Measurements from ENCODE around the gene PACRG.
A peak's percentile ranks its signal among the peaks of the same experiment; 100 is the strongest.

PACRG gene

DNA sequence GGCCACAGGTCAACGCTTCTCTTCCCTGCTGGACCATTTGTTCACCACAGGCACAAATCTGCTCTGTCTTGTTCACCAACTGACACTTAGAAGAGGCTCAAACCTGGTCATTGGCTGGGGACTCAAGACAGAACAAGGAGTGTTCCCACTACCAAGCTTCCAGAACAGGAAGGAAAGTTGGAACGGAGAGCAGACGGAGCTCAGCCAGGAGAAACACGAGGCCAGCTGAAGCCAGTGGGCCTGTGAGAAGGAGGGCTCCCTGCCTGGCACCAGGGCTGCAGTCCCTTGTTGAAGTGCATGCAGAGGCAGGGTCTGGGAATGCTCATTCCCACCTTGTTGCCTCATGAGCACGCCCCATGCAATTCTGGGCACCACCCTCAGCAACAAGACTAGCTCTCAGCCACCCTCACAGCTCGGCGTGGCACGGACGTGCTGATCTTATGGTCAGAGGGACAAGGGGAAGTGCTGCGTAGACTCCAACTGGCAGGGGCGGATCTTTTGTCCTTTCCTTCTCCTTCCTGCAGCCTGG lies 450.2 kb downstream of the PACRG start:
- no peak for DNase-seq (ENCODE audit: low spot score)

DNA sequence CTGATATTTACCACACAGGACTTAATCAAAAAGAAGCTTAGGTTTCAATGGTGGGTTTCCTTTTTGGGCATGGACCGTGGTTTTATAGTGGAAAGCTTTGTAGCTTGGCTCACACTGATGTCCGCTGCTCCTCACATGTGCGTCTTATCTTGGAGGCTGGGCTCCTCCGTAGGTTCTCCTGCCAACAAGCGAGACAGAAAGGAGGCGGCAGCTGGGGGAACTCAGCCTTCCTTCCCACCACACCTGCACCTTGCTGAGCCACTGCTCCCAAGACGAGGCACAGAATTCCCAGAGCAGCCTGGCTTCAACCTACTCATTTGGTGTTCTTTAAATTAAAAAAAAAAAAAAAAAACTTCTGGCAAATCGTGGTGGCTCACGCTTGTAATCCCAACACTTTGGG lies 451.3 kb downstream of the PACRG start:
- no peak for DNase-seq (ENCODE audit: low spot score)

- DNase-seq (ENCODE audit: low spot score), result no peak
These were observed 451.9 kb downstream of the PACRG start for GRCh38 chr6:163179721-163180120.

DNA sequence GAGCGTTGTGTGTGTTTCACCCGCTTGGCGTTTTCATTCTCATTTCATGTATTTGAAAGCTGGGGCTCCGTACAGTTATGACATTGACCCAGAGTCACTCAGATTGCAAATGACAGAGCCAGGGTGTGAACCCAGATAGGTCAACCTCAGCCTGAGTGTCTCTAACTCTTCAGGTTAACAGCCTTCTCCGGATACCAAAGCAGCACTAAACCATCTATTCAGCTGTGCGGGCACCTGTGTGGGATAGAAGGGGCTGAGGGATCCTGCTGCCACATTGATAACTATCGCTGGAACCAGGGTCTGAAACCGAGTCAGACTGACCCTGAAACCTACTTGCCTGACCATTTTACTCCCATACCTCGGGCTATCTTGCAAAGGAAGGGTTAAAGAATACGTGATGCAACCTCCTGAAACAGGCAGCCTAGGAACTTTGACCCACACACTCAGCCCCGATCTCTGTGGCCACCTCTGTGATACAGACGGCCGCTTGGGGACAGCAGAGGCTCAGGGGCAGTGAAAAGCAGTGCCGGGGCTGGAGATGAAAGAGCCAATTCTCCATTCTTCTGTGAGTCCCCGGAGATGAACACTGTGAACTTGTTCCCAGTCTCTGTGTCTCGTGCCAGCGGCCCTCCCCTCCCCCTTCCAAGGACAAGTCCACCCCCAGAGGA lies 453.2 kb downstream of the PACRG start:
- DNase-seq (ENCODE audit: low spot score), result peak; percentile 34

DNA sequence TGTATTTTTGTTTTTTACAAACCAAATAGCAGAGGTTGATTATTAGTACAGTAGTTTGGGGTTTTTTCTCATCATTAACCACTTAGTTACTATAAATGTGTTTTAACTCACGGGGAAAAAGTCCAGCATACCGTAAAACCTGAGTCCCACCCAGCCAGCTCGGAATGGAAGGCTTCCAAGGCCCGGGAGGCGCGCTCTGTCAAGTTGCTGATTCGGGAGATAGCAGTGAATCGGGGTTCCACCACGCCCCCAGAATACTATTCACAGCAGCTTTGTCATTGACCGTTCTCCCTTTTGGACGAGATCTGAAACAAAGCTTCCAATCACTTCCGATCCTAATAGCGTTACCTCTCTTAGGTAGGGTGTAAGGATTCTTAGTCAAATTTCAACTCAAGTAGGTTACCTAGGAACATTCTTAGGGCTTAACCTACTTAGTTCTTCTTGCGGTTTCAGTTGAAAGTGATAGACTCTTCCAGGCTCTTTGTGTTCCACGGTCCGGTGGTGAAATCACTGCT lies 453.9 kb downstream of the PACRG start:
- DNase-seq (ENCODE audit: low spot score), result no peak

DNA sequence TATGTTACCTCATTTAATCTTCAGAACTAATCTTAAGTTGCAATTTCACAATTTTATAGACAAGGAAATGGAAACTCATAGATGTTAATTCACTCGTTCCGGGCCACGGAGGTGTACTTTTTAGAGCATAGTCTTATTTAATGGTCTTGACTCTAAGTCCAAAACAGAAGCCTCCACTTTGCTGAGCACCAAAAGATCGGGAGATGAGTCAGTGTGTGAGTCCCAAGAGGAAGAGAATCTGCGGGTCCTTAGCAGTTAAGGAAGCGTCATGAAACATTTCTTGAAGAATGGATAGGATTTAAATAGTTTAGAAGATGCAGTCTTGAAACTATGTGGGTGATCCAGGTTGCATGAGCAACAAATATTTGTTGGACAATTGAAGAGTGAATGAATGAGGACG lies 454.9 kb downstream of the PACRG start:
- DNase-seq (ENCODE audit: low spot score), result no peak

GRCh38 chr6:163183806-163184205 lies 456.0 kb downstream of the PACRG start:
- DNase-seq (ENCODE audit: low spot score), result peak; percentile 45

DNA sequence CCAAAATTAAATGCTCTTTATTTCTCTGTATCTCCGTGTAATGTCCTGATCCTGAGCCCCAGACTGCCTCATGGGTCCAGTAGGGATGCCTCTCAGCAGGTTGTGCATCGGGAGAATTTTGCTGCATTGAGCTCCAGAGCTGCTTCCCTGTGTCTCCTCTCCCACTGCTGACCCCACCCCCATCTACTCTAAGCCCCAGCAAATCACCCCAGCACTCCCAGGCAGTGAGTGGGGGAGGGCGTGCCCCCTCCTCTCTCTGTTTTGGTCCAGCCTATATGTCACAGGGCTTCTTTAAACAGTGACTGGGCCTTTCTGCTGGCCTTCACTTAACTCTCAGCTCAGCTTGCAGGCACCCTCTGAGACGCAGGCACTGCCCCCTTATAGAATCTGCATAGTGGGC lies 458.0 kb downstream of the PACRG start:
- DNase-seq (ENCODE audit: low spot score), result no peak

DNA sequence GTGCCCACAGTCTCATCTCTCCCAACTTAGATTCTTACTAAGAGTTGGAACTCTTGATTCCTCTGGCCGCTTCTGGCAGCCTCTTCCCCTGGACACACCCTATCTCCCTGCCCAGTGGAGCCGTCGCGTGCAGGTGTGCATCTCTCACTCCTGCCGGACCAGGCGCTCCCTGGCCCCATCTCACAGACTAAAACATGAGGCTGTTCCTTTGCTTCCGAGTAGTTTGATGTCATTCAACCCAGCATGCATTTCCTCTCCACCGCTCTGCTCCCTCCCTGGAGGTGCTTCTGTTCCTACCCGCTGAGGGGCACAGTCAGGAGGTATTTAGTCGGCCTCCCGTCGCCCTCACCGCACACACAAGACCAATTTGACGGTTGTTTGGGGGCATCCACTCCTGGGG lies 458.8 kb downstream of the PACRG start:
- DNase-seq (ENCODE audit: low spot score), result no peak

DNA sequence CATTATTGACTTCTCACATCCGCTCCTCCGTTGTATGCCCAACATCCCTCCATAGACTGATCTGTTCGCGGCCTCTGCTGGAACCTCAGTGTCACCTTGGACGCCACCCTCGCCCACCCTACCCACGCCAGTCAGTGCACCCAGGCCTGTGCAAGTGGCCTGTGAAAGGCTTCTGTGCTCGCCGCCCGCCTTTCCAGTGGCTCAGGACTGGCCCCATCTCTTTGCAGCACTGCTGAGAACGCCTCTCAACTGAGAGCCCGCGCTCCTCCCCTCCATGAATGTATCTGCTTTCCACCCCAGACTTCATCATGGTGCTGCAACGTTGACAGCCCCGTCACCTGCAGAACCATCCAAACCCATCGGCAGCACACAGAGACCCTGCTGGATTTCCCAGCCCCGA lies 459.4 kb downstream of the PACRG start:
- DNase-seq (ENCODE audit: low spot score), result no peak

GRCh38 chr6:163187606-163188005 lies 459.8 kb downstream of the PACRG start:
- DNase-seq (ENCODE audit: low spot score), result no peak

- no peak for DNase-seq (ENCODE audit: low spot score)
These were observed 461.0 kb downstream of the PACRG start for GRCh38 chr6:163188746-163189145.

DNA sequence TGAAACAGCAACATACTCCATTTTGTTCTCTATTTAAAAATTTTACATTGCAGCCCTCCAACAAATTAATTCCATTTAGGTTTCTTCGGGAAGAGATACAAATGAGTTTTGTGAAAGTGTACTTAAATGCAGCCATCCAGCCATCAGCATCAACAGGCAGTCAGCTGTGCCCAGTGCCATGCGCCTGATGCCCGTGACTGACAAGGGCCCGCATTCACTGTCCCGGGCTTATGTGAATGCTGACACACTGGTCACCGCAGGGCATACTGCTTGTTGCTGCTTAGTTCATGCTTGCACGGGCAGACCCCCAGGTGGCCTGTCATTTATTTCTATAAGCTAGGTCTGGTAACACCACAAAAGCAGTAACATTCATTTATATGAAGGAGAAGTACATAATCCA lies 461.8 kb downstream of the PACRG start:
- no peak for DNase-seq (ENCODE audit: low spot score)

GRCh38 chr6:163190786-163191185 lies 463.0 kb downstream of the PACRG start:
- DNase-seq (ENCODE audit: low spot score), result no peak

DNA sequence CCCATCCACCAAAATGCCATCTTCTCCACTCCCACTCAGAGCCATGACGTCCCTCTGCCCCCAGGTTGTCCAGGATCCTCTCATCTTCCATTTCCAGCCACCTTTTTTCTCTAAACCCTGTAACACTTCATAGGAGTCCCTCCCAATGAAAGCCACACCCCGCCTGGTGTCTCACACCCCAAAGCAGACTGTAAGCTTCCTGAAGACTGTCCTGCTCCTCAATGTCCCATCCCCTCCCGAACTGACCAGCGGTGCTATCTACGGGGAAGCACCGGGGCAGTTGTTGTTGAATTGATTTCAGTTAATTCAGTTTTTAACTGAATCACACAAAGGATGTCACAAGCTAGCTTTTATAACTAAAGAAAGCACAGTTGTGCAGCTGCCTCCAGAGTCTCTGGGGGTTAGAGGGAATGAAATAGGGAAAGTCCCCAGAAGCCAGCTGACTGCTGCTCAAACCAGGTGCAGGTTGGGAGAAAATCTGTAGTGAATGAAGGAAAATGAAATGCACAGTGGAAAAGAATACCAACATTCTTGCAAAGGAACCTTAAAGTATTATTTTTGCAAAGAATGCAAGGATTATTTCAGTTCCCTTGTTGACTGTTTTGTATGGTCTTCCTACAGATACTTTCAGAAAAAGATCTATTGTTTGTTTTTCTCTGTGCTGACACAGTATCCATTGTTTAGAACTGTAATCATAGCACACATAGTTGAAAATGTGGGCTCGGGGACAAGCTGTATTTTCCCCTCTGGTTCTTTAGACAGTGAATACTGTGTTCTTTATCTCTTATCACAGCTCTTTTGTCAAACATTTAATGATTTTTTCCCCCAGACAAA lies 464.1 kb downstream of the PACRG start:
- no peak for DNase-seq (ENCODE audit: low spot score)

DNA sequence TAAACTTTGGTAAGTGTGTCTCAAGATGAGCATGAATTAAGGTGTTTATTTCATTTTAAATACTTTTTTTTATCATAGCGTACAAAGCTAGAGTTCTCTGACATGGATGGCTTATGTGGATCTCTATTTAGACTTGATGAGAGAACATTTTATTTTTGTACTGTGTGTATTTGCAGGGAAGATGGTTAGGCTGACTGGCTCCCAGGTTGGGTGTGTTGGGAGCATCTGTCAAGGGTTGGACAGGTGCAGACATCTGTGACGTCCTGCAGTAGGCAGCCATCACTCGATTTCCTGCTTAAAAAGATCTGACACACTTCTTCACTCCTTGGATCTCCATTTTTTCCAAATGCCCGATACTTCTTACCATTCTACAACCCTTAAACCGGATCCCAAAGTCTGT lies 464.8 kb downstream of the PACRG start:
- DNase-seq (ENCODE audit: low spot score), result no peak

DNA sequence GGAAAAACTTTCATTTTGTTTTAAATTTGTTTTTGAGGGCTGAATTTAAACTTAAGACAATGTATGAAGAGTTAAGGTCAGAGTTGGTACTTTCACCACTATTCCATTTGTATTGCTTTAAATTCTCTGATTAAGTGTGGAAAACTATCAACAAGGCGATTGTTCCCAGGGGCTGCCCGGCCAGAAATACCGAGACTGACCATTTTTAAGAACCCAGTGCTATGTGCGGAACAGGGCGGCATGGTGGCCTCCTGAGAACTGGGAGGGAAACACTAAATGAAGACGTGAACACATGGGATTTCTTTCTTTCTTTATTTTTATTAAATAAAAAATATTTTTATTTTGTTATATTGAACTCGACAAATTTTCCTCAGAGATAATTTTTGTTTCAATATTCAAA lies 465.6 kb downstream of the PACRG start:
- no peak for DNase-seq (ENCODE audit: low spot score)

DNA sequence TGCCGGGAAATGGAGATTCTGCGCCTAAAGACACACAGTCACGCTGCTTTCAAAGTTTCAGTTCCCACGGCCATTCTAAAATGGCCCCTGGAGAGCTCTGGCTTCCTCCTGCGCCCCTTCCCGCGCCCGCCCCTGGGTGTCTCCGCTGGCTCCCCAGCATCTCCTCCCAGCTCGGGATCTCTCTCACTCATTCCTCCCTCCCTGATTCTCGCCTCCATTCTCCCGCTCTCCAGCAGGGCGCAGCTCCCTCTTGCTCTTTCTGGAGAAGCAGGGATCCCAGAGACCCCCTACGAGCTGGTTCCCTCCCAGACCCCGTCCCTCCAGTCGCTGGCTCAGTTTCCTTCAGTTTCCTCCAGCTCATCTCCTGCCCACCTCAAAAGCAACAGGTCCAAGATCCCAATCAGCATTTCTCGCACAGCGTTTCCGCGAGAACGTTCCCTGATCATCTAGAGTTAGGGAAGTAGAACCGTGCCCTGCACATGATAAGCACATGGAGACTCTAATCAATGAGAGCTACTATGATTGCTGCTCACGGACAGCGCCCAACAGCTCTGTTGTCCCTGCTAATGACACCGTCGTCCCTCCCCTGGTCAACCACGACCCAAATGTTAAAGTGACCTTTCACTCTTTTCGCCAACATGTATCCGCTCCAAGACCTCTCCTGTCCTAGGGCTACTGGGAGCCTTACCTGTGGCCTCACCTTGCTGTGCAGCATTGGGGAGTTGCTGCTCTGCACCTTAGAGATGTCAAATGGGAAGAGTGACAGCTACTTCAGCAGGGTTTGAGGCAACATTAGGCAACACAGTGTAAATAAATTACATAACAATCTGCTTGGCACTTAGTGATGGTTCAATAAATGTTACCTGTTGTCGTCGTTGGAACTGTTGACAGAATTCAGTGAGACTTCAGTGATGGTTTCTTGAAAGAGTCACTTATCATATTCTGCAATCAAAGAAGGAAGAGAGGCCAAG lies 468.2 kb downstream of the PACRG start:
- no peak for DNase-seq (ENCODE audit: low spot score)

GRCh38 chr6:163197839-163198238 lies 470.1 kb downstream of the PACRG start:
- DNase-seq (ENCODE audit: low spot score), result no peak

GRCh38 chr6:163198396-163198795 lies 470.6 kb downstream of the PACRG start:
- DNase-seq (ENCODE audit: low spot score), result no peak

- no peak for DNase-seq (ENCODE audit: low spot score)
These were observed 471.6 kb downstream of the PACRG start for GRCh38 chr6:163199371-163199770.

DNA sequence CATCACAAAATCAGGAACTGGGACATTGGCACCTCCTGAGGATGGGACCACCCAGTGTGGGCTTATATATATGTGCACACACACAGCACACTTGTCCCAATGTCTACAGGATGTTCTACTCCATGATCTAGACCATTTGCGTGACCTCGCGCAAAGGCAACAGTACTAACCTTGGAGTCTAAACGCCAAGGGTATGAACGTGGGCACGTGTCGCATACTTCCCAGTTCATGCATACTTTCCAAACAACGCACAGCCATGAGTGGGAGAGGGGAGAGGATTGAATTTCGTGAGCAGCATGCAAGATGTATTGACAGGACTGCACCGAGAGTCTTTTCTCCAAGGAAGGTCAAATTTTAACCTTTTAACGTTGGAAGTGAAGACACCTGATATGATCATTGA lies 472.5 kb downstream of the PACRG start:
- DNase-seq (ENCODE audit: low spot score), result no peak

Data from AG08395 (cell line).